CD4-positive, alpha-beta T cell treated with Interleukin-17A for 4 hours (primary cell): Measurements from ENCODE around the gene FAM13C.
"Not testable (repeated sequence)": the region's sequence is repeated elsewhere in the genome, so short reads cannot be mapped to it uniquely, and the experiment has no call there.

ENCODE experiments used
- DNase-seq: peaks from one replicate; pipeline ENCODE4 v3.0.0-alpha.2; 2020; ENCODE audit warnings: mixed read lengths

The FAM13C gene

GRCh38 chr10:59362144-59362958, at the start of gene FAM13C:
TSS of gene FAM13C (minus strand) at chr10:59362549. CDS start at chr10:59362460, 89 bp downstream.
- peak; percentile 5 for DNase-seq

GRCh38 chr10:59405235-59405634, 42.9 kb upstream of the FAM13C start:
- no peak for DNase-seq

GRCh38 chr10:59400214-59400613, 37.9 kb upstream of the FAM13C start:
- DNase-seq: no peak

GRCh38 chr10:59399329-59399728, 37.0 kb upstream of the FAM13C start:
- DNase-seq: not testable (repeated sequence)

- DNase-seq: no peak
Observed at GRCh38 chr10:59397961-59398360, 35.6 kb upstream of the FAM13C start.

GRCh38 chr10:59395984-59396383, 33.6 kb upstream of the FAM13C start:
- no peak for DNase-seq

- DNase-seq: no peak
Observed at GRCh38 chr10:59393349-59393748, 31.0 kb upstream of the FAM13C start.

- DNase-seq: no peak
Observed at GRCh38 chr10:59391060-59391459, 28.7 kb upstream of the FAM13C start.

GRCh38 chr10:59388671-59388976, 26.3 kb upstream of the FAM13C start:
- no peak for DNase-seq

- DNase-seq: no peak
Observed at GRCh38 chr10:59387951-59388670, 25.8 kb upstream of the FAM13C start.

- DNase-seq: no peak
Observed at GRCh38 chr10:59384761-59385160, 22.4 kb upstream of the FAM13C start.

- no peak for DNase-seq
Observed at GRCh38 chr10:59383908-59384307, 21.6 kb upstream of the FAM13C start.

GRCh38 chr10:59383436-59383835, 21.1 kb upstream of the FAM13C start:
- DNase-seq: no peak

GRCh38 chr10:59382831-59383295, 20.5 kb upstream of the FAM13C start:
- DNase-seq: no peak

GRCh38 chr10:59381687-59382086, 19.3 kb upstream of the FAM13C start:
- no peak for DNase-seq

- DNase-seq: no peak
Observed at GRCh38 chr10:59376846-59377245, 14.5 kb upstream of the FAM13C start.

GRCh38 chr10:59375990-59376389, 13.6 kb upstream of the FAM13C start:
- DNase-seq: no peak

GRCh38 chr10:59374916-59375315, 12.6 kb upstream of the FAM13C start:
- no peak for DNase-seq

GRCh38 chr10:59373071-59373470, 10.7 kb upstream of the FAM13C start:
- DNase-seq: no peak

- DNase-seq: no peak
Observed at GRCh38 chr10:59372543-59372942, 10.2 kb upstream of the FAM13C start.

GRCh38 chr10:59366290-59366689, 3.9 kb upstream of the FAM13C start:
- no peak for DNase-seq

GRCh38 chr10:59363446-59363958, 1.2 kb upstream of the FAM13C start:
- no peak for DNase-seq

- DNase-seq: no peak
Observed at GRCh38 chr10:59362959-59363381, 621 bp upstream of the FAM13C start.

GRCh38 chr10:59361663-59362143, 646 bp downstream of the FAM13C start:
- no peak for DNase-seq
